Measurements from ENCODE around the gene LGI1.

- TF ChIP-seq CTCF (IDR thresholded peaks at IDR 0.05) (peak; percentile 56 to 75 (median 68)), POLR2A (IDR thresholded peaks at IDR 0.05) (no peak)
Measured at GRCh38 chr10:93816123-93816747, 58.5 kb downstream of the LGI1 start.
